ENCODE measurements around the gene CCDC138. TPM values are rescaled to one million over a fixed set of nuclear protein-coding genes. Genes with fewer than 3 reads are reported as not detected.

CCDC138 gene
- total RNA-seq, 4 donors from 2014 or later = 4.4 to 26.0 (median 9.8) TPM

- TF ChIP-seq, protein P1, sequence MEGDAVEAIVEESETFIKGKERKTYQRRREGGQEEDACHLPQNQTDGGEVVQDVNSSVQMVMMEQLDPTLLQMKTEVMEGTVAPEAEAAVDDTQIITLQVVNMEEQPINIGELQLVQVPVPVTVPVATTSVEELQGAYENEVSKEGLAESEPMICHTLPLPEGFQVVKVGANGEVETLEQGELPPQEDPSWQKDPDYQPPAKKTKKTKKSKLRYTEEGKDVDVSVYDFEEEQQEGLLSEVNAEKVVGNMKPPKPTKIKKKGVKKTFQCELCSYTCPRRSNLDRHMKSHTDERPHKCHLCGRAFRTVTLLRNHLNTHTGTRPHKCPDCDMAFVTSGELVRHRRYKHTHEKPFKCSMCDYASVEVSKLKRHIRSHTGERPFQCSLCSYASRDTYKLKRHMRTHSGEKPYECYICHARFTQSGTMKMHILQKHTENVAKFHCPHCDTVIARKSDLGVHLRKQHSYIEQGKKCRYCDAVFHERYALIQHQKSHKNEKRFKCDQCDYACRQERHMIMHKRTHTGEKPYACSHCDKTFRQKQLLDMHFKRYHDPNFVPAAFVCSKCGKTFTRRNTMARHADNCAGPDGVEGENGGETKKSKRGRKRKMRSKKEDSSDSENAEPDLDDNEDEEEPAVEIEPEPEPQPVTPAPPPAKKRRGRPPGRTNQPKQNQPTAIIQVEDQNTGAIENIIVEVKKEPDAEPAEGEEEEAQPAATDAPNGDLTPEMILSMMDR (IDR thresholded peaks at IDR 0.05) = no peak
- no peak for TF ChIP-seq POLR2A (IDR thresholded peaks at IDR 0.05)
- intact Hi-C loops (cut with DNase I; ENCODE audit: low total_unique reads) = no loop called here
- no peaks in the 10 kb centered on the region for H3K4me1 ChIP-seq
Measured at GRCh38 chr2:108820482-108820881, 33.9 kb downstream of the CCDC138 start.

DNA sequence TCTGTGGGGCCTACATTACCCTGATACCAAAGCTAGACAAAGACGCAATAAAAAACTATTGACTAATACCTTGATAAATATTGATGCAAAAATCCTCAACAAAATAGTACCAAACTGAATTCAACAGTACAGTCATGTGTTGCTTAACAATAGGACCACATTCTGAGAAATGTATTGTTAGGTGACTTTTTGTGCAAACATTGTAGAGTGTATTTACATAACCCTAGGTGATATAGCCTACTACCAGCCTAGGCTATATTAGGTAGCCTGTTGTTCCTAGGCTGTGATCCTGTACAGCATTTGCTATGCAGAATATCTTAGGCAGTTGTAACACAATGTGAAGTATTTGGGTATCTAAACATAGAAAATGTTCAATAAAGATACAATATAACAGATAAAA lies 36.7 kb downstream of the CCDC138 start:
- H3K27ac ChIP-seq = no peak overlapping the region
- H3K4me3 ChIP-seq = no peak overlapping the region
- TF ChIP-seq POLR2A (IDR thresholded peaks at IDR 0.05) = no peak
- TF ChIP-seq, protein P1 (IDR thresholded peaks at IDR 0.05) = no peak
- H3K4me1 ChIP-seq = no peaks in the 10 kb centered on the region
- no peaks in the 10 kb centered on the region for H3K27me3 ChIP-seq
- intact Hi-C loops (cut with DNase I; ENCODE audit: low total_unique reads) = no loop called here
- no peak for DNase-seq
- peaks cover 0 to 2% of the 10 kb centered on the region in 2 donors for H3K36me3 ChIP-seq
- H3K9me3 ChIP-seq = peaks cover 0 to 5% of the 10 kb centered on the region in 2 donors

More at GRCh38 chr2:108820482-108820881, 33.9 kb downstream of the CCDC138 start:
- Histone ChIP-seq H3K9me3 (peaks cover 0 to 5% of the 10 kb centered on the region in 2 donors), H3K27me3 (no peaks in the 10 kb centered on the region), H3K4me3 (no peak overlapping the region), H3K27ac (no peak overlapping the region), H3K36me3 (no peaks in the 10 kb centered on the region)
- no peak for DNase-seq

GRCh38 chr2:108824316-108825070 lies 37.9 kb downstream of the CCDC138 start:
- DNase-seq = no peak
- no peaks in the 10 kb centered on the region for H3K27me3 ChIP-seq
- no peak for TF ChIP-seq POLR2A (IDR thresholded peaks at IDR 0.05)
- TF ChIP-seq, protein P1 (IDR thresholded peaks at IDR 0.05) = no peak
- no peak overlapping the region for H3K27ac ChIP-seq
- no peaks in the 10 kb centered on the region for H3K4me1 ChIP-seq
- no peak overlapping the region for H3K4me3 ChIP-seq
- peaks cover 0 to 2% of the 10 kb centered on the region in 2 donors for H3K36me3 ChIP-seq
- intact Hi-C loops (cut with DNase I; ENCODE audit: low total_unique reads) = no loop called here
- H3K9me3 ChIP-seq = peaks cover 0 to 5% of the 10 kb centered on the region in 2 donors

DNA sequence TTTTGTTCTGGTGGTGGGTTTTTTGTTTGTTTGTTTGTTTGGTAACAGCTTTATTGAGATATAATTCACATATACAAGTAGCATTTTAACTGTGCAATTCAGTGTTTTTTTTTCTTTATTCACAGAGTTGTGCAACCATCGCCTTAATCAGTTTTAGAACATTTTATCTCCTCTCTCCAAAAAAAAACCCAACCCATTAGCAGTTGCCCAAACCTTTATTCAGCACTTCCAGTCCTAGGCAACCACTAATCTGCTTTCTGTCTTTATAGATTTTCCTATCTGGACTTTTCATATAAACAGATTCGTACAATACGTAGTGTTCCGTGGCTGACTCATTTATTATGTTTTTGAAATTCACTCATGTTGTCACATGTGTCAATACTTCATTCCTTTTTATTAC lies 38.7 kb downstream of the CCDC138 start:
- H3K36me3 ChIP-seq = peaks cover 0 to 2% of the 10 kb centered on the region in 2 donors
- no peaks in the 10 kb centered on the region for H3K4me1 ChIP-seq
- H3K27me3 ChIP-seq = no peaks in the 10 kb centered on the region
- H3K9me3 ChIP-seq = no peaks in the 10 kb centered on the region
- no peak overlapping the region for H3K4me3 ChIP-seq
- TF ChIP-seq, protein P1 (IDR thresholded peaks at IDR 0.05) = no peak
- no peak for TF ChIP-seq POLR2A (IDR thresholded peaks at IDR 0.05)
- intact Hi-C loops (cut with DNase I; ENCODE audit: low total_unique reads) = no loop called here
- H3K27ac ChIP-seq = no peak overlapping the region
- no peak for DNase-seq

GRCh38 chr2:108825736-108826135 lies 39.2 kb downstream of the CCDC138 start:
- TF ChIP-seq, protein P1 (IDR thresholded peaks at IDR 0.05) = no peak
- no peak for TF ChIP-seq POLR2A (IDR thresholded peaks at IDR 0.05)
- no peak for DNase-seq
- no peak overlapping the region for H3K4me3 ChIP-seq
- no peaks in the 10 kb centered on the region for H3K27me3 ChIP-seq
- no peak overlapping the region for H3K27ac ChIP-seq
- peaks cover 0 to 2% of the 10 kb centered on the region in 2 donors for H3K36me3 ChIP-seq
- H3K9me3 ChIP-seq = no peaks in the 10 kb centered on the region
- H3K4me1 ChIP-seq = no peaks in the 10 kb centered on the region
- intact Hi-C loops (cut with DNase I; ENCODE audit: low total_unique reads) = no loop called here
